SJCRH30 (cell line): ENCODE data around the gene FGF9. TPM values are rescaled to one million over a fixed set of nuclear protein-coding genes. Genes with fewer than 3 reads are reported as not detected.
A peak's percentile ranks its signal among the peaks of the same experiment; 100 is the strongest.

Experiments used
- DNase-seq, 2 experiments: peaks; one replicate each; pipeline ENCODE4 v3.0.0-alpha.2; 2015 to 2020
- H3K27ac ChIP-seq: fragments of 250-450 bp; sonication (Bioruptor Pico); 2 replicates; pipeline ENCODE4 v1.5.1; 2020; ENCODE audit warnings: mild to moderate bottlenecking, moderate library complexity
- H3K27me3 ChIP-seq: fragments of 250-450 bp; sonication (Bioruptor Pico); 2 replicates; pipeline ENCODE4 v1.5.1; 2020; ENCODE audit warnings: mild to moderate bottlenecking, moderate library complexity
- H3K36me3 ChIP-seq: fragments of 250-450 bp; sonication (Bioruptor Pico); 2 replicates; pipeline ENCODE4 v1.5.1; 2020; ENCODE audit warnings: mild to moderate bottlenecking, moderate library complexity
- H3K4me1 ChIP-seq: fragments of 250-450 bp; sonication (Bioruptor Pico); 2 replicates; pipeline ENCODE4 v1.5.1; 2020; ENCODE audit warnings: mild to moderate bottlenecking, moderate library complexity
- H3K4me3 ChIP-seq: fragments of 250-450 bp; sonication (Bioruptor Pico); 2 replicates; pipeline ENCODE4 v1.5.1; 2020; ENCODE audit warnings: mild to moderate bottlenecking, moderate library complexity
- H3K9me3 ChIP-seq: fragments of 250-450 bp; sonication (Bioruptor Pico); replicated peaks from 2 replicates; pipeline ENCODE4 v1.5.1; 2020; ENCODE audit warnings: mild to moderate bottlenecking, moderate library complexity
- total RNA-seq: library from RNA; depleted of rRNA; stranded (reverse); fragments of >200 nt; shearing (Covaris generic); gene quantifications from 2 replicates; pipeline ENCODE4 v1.2.3, GENCODE V29; 2014

FGF9 gene
- total RNA-seq, 1 experiment from 2014 or later, result 0.04 TPM

GRCh38 chr13:21670006-21670882, 629 bp upstream of the FGF9 start:
- Histone ChIP-seq H3K4me1 (no peaks in the 10 kb centered on the region), H3K27me3 (peaks cover 24% of the 10 kb centered on the region), H3K4me3 (peak overlapping the region; percentile 61), H3K27ac (peak overlapping the region; percentile 27), H3K36me3 (no peaks in the 10 kb centered on the region), H3K9me3 (no peaks in the 10 kb centered on the region)
- DNase-seq, result peak; percentile 71 to 77

- H3K9me3 ChIP-seq, result no peaks in the 10 kb centered on the region
- DNase-seq, result no peak
- H3K4me1 ChIP-seq, result no peaks in the 10 kb centered on the region
- no peak overlapping the region for H3K27ac ChIP-seq
- peaks cover 29% of the 10 kb centered on the region for H3K27me3 ChIP-seq
- H3K4me3 ChIP-seq, result no peak overlapping the region
- no peaks in the 10 kb centered on the region for H3K36me3 ChIP-seq
Measured at GRCh38 chr13:21671620-21672286, 880 bp downstream of the FGF9 start.

GRCh38 chr13:21672287-21672680, 1.4 kb downstream of the FGF9 start:
- no peaks in the 10 kb centered on the region for H3K9me3 ChIP-seq
- H3K4me1 ChIP-seq, result no peaks in the 10 kb centered on the region
- H3K27ac ChIP-seq, result no peak overlapping the region
- no peak for DNase-seq
- H3K4me3 ChIP-seq, result no peak overlapping the region
- H3K36me3 ChIP-seq, result no peaks in the 10 kb centered on the region
- H3K27me3 ChIP-seq, result peaks cover 34% of the 10 kb centered on the region

DNA sequence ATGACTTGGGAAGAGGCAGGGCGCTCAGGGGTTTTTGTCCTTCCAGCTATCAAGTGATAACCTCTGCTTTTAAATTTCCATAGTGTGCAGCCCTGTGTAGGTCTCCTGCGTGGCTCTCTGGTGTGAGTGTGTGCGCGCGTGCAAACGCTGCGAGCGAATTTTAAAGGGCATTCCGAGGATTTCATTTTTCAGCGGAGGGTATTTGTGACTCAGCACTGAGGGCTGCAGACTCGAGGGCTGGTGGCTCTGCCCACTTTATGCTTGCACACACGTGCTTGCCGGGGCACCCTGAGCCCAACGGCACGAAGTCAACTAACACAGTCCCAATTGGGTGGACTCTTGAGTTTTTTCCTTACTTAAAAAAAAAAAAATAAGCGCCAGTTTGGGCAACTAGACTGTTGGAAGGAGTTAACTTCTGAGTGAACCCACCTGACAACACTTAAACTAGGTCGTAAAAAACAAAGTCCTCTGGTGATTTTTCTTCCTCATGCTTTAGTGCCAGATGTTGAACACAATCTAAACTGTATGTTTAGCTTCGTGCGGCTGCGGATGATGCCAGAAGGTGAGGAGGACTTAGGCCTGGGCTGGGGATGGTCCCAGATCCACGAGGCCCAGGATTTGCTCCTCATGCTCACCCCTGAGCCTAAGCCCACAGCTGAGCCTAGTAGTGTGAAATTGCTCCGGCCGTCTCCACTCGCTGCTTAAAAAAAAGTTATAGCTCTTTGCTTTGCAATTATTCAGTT, 2.1 kb downstream of the FGF9 start:
- Histone ChIP-seq H3K9me3 (no peaks in the 10 kb centered on the region), H3K27ac (no peak overlapping the region), H3K27me3 (peaks cover 37% of the 10 kb centered on the region), H3K4me1 (no peaks in the 10 kb centered on the region), H3K36me3 (no peaks in the 10 kb centered on the region), H3K4me3 (peak overlapping the region; percentile 52)
- DNase-seq, result no peak

- Histone ChIP-seq H3K27ac (no peak overlapping the region), H3K4me3 (peak overlapping the region; percentile 52), H3K4me1 (no peaks in the 10 kb centered on the region), H3K9me3 (no peaks in the 10 kb centered on the region), H3K36me3 (no peaks in the 10 kb centered on the region), H3K27me3 (peaks cover 37% of the 10 kb centered on the region)
- no peak for DNase-seq
Measured at GRCh38 chr13:21673539-21673788, 2.6 kb downstream of the FGF9 start.

DNA sequence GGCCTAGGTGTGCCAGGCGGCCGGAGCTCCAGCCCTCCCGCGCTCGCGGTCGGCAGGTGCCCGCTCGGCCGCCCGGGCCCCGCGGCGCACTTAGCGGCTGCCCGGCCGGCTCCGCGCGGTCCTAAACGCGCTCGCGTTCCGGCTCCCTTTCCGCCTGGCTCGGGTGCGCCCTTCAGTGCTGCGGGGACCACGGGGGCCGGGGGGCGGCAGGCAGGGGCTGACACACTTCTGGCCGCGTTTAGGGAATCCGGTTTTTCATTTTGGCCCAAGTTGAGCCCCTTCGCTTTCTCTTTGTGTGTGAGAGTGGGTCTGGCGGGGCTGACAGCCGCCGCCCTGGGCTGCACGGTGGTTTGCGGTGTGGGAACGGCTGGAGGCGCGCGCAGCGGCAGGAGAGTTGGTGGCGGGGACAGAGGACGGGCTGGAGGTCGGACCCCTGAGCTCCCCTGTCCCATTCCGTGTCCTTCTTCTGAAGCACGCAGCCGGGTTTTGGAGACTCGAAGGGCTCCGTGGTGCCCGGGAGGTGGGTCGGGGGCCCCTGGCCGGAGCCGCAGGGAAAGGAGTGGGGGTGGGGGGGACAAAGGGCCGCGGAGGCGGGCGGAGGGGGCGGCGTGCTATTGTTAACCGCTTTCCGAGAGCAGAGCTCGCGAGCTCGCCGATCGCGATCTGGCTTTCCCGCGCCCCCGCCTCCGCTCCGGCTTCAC, 3.1 kb downstream of the FGF9 start:
- H3K36me3 ChIP-seq, result no peaks in the 10 kb centered on the region
- H3K4me1 ChIP-seq, result no peaks in the 10 kb centered on the region
- no peak overlapping the region for H3K27ac ChIP-seq
- H3K27me3 ChIP-seq, result peaks cover 39% of the 10 kb centered on the region
- DNase-seq, result peak; percentile 21 to 52
- peak overlapping the region; percentile 52 for H3K4me3 ChIP-seq
- H3K9me3 ChIP-seq, result no peaks in the 10 kb centered on the region

- peak overlapping the region; percentile 52; the same call in 1 of the 2 replicates for H3K4me3 ChIP-seq
- H3K27ac ChIP-seq, result no peak overlapping the region
- no peaks in the 10 kb centered on the region for H3K9me3 ChIP-seq
- no peaks in the 10 kb centered on the region for H3K36me3 ChIP-seq
- no peaks in the 10 kb centered on the region for H3K4me1 ChIP-seq
- peaks cover 42% of the 10 kb centered on the region for H3K27me3 ChIP-seq
- no peak for DNase-seq
Measured at GRCh38 chr13:21674490-21675009, 3.7 kb downstream of the FGF9 start.

DNA sequence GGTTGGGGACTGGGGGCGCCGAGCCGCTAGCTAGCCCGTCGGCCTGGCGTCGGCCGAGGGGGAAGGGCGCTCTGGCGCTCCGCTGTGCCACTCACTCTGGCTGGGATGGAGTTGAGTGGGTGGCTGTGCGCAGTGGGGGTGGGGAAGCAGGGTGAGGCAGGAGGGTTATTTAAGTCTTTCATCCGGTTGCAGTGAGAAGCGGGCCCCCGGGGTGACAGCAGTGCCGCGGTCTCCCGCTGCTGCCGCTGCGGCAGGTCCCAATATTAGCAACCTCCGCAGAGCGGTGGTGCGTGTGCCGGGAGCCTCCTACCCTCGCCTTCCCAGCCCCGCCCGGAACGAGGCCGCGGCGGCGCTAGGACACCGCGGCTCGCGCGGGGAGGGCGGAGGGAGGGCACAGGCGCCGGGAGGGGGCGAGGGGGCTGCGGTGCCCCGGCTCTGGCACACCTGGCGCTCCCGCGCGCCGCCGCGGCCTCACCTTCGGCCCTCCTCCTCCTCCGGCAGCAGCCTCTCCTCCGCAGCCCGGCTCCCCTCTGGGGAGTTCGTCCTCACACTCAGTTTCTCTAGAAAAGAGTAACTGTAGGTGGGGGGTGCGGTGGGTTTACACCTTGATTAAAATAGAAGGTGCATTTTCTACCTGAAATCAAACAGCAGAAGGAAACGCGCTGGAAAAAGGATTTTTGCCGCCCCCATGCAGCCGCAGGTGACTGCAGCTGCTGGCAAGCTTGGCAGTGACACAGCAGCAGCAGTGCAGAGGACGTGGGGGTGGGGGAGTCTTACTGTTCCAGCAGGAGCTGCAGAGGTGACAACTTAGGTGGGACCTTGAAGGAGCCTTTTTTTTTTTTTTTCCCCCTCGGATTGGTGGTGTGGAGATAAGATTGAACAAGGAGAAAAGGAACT, 4.5 kb downstream of the FGF9 start:
- no peak for DNase-seq
- Histone ChIP-seq H3K9me3 (no peaks in the 10 kb centered on the region), H3K4me3 (no peak overlapping the region), H3K27me3 (peaks cover 42% of the 10 kb centered on the region), H3K36me3 (no peaks in the 10 kb centered on the region), H3K27ac (no peak overlapping the region), H3K4me1 (no peaks in the 10 kb centered on the region)

- Histone ChIP-seq H3K4me3 (no peak overlapping the region), H3K27me3 (peaks cover 40% of the 10 kb centered on the region), H3K27ac (no peak overlapping the region), H3K36me3 (no peaks in the 10 kb centered on the region), H3K4me1 (no peaks in the 10 kb centered on the region), H3K9me3 (no peaks in the 10 kb centered on the region; the same call in 1 of the 2 replicates)
- peak; percentile 19 to 35 for DNase-seq
Measured at GRCh38 chr13:21676611-21677021, 5.7 kb downstream of the FGF9 start.

GRCh38 chr13:21677075-21677623, 6.3 kb downstream of the FGF9 start:
- no peak overlapping the region for H3K4me3 ChIP-seq
- H3K4me1 ChIP-seq, result no peaks in the 10 kb centered on the region
- no peak overlapping the region for H3K27ac ChIP-seq
- H3K9me3 ChIP-seq, result no peaks in the 10 kb centered on the region; the same call in 1 of the 2 replicates
- DNase-seq, result no peak
- no peaks in the 10 kb centered on the region for H3K36me3 ChIP-seq
- peaks cover 34% of the 10 kb centered on the region for H3K27me3 ChIP-seq

- H3K27ac ChIP-seq, result peak overlapping the region; percentile 66
- peaks cover 5% of the 10 kb centered on the region; the same call in 1 of the 2 replicates for H3K27me3 ChIP-seq
- no peak overlapping the region for H3K4me3 ChIP-seq
- peaks cover 4% of the 10 kb centered on the region for H3K4me1 ChIP-seq
- H3K36me3 ChIP-seq, result no peaks in the 10 kb centered on the region
- no peaks in the 10 kb centered on the region; the same call in 1 of the 2 replicates for H3K9me3 ChIP-seq
- peak; percentile 44 to 68 for DNase-seq
Measured at GRCh38 chr13:21683034-21683733, 12.3 kb downstream of the FGF9 start.

- Histone ChIP-seq H3K27ac (no peak overlapping the region), H3K9me3 (no peaks in the 10 kb centered on the region; the same call in 1 of the 2 replicates), H3K27me3 (no peaks in the 10 kb centered on the region), H3K36me3 (no peaks in the 10 kb centered on the region), H3K4me3 (no peak overlapping the region), H3K4me1 (peaks cover 4% of the 10 kb centered on the region)
- DNase-seq, result no peak
Measured at GRCh38 chr13:21684576-21684975, 13.7 kb downstream of the FGF9 start.
